Heart left ventricle (tissue), 16 donors: ENCODE measurements around the gene ABL1. TPM values are rescaled to one million over a fixed set of nuclear protein-coding genes. Genes with fewer than 3 reads are reported as not detected.

Source experiments
- ATAC-seq, 4 donors: fragments of 200-7000 bp; cut with Tn5 transposase; one replicate each; pipeline ENCODE4 v1.9.1; 2020 to 2022; ENCODE audit warnings: moderate library complexity in 4 of 4, mild to moderate bottlenecking in 3 of 4, moderate number of reproducible peaks in 1 of 4
- DNase-seq, 5 donors: peaks; one replicate each; pipeline ENCODE4 v3.0.0-alpha.2; 2020
- H3K27ac ChIP-seq, 12 donors: fragments of 200-600 bp; sonication (generic) in 4 of 12; one replicate each; pipeline versions ENCODE4 v1.5.0 to v1.8.0; 2016 to 2022; ENCODE audit warnings: mild to moderate bottlenecking in 2 of 12
- H3K27me3 ChIP-seq, 9 donors: fragments of 200-600 bp; sonication (generic) in 2 of 9; one replicate each; pipeline versions ENCODE4 v1.5.1 to v1.8.0; 2016 to 2022; ENCODE audit warnings: mild to moderate bottlenecking in 3 of 9
- H3K36me3 ChIP-seq, 9 donors: fragments of 200-600 bp; sonication (generic) in 2 of 9; one replicate each; pipeline versions ENCODE4 v1.5.0 to v1.8.0; 2018 to 2022; ENCODE audit warnings: mild to moderate bottlenecking in 2 of 9
- H3K4me1 ChIP-seq, 12 donors: fragments of 200-600 bp; sonication (generic) in 4 of 12; one replicate each; pipeline versions ENCODE4 v1.5.0 to v1.8.0; 2016 to 2022; ENCODE audit warnings: mild to moderate bottlenecking in 3 of 12
- H3K4me3 ChIP-seq, 12 donors: fragments of 200-600 bp; sonication (generic) in 4 of 12; one replicate each; pipeline versions ENCODE4 v1.5.0 to v1.8.0; 2017 to 2022; ENCODE audit warnings: mild to moderate bottlenecking in 9 of 12, moderate library complexity in 4 of 12
- H3K9me3 ChIP-seq, 12 donors: fragments of 200-600 bp; sonication (generic) in 4 of 12; one replicate each; pipeline versions ENCODE4 v1.5.0 to v1.8.0; 2016 to 2022; ENCODE audit warnings: mild to moderate bottlenecking in 1 of 12
- CTCF ChIP-seq, 12 donors: fragments of 200-600 bp; sonication (generic) in 4 of 12; IDR thresholded peaks; one replicate each; pipeline versions ENCODE4 v1.5.0 to v1.8.0; 2018 to 2022; ENCODE audit warnings: antibody characterized with exemption in 12 of 12, mild to moderate bottlenecking in 5 of 12
- POLR2A ChIP-seq, 2 donors: fragments of 450-650 bp; IDR thresholded peaks; one replicate each; pipeline ENCODE4 v1.6.1; 2017; ENCODE audit warnings: antibody characterized with exemption in 2 of 2, mild to moderate bottlenecking in 2 of 2, moderate library complexity in 2 of 2
- WGBS, 4 donors: extraction: QIAGEN DNeasy Blood & Tissue Kit in 2 of 4; methylation state at CpG; one replicate each; pipeline versions ENCODE4 v1.1.5 to v1.1.7; 2013 to 2018; 5-methylcytosine and 5-hydroxymethylcytosine counted together
- intact Hi-C, 10 donors: fragments of 100-400 bp; cut with DNase I; formaldehyde crosslinking; loops; one replicate each; pipeline versions ENCODE4 v1.11.1 to v1.14.2; 2022
- polyA plus RNA-seq, 2 donors: library from polyadenylated mRNA; stranded (reverse); fragments of 200-250 nt; gene quantifications; one replicate each; pipeline ENCODE4 v1.2.3, GENCODE V29; 2013
- total RNA-seq, 9 donors: library from RNA; depleted of rRNA in 2 of 9; stranded (reverse); fragments of >200 nt in 2 of 9; fragmentation: NEBNext Ultra II Directional in 3 of 9; extraction: Animal tissue kit (Norgen Biotek cat#: 25700) in 3 of 9; gene quantifications; one replicate each; pipeline versions ENCODE4 v1.1.0 to v1.2.4, GENCODE V29; 2016 to 2023
- donor health status: ischemic (EF 13 %, LVEDD 7.1; RV severe dilation, severe dysfunction).
- donor health status: healthy with polysubstance abuse.
- donor health status: DM: no; HTN: yes; CAD: no.
- donor health status: DM: no; HTN: no; CAD: no.
- donor health status: ischemic (EF 25% LVEDD 6.9; RV normal size, moderate dysfunction).
- donor health status: ischemic (EF 25% LVEDD 5.7; RV mildly dilated, moderate dysfunction).
- donor health status: healthy.
- donor health status: DM: yes; HTN: yes; CAD: no.
- donor health status: ischemic (EF 35%, LVEDD 5.7; RV mildly dilated, moderate dysfunction).
- donor health status: nonischemic (EF 11% LVEDD 7.7; RV severe dilation, severe dysfunction).
- donor health status: DM: yes; HTN: yes; CAD: no.
- donor health status: PGD.
- donor health status: ischemic (EF 29% LVEDD 5.4; RV normal size, mild dysfunction).
- donor health status: nonischemic (EF 23%, LVEDD 6.1; RV moderate dilation, normal function).

The ABL1 gene
- total and polyA plus RNA-seq, 11 donors, result 13.2 to 49.8 (median 33.8) TPM

DNA sequence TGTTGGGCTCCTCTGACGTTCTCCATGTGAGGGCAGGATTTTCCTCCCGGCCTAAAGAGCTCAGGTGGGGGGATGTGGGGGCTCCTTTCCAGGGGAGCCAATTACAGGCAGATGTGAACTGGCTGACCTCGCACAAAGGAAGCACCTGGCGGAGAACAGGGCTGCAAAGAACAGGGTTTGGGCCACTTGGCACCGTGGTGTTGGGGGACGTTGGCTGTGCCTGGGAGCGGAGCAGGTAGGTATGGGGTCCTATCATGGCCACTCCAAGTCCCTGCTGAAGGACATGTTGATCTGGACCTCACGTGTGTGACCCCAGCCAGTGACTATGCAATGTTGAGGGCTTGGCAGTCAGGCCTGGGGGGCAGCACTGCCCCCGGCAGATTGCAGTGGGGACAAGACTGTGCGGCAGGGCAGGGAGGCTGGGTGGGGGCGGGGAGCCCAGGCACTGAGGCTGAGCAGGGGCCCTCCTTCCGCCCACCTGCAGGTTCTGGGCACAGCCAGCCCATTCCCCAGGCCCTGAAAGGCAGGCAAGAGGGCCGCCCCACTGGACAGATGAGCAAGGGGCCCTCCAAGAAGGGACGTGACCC lies 84.6 kb downstream of the ABL1 start:
- no peaks in the 10 kb centered on the region for H3K36me3 ChIP-seq
- DNase-seq (no peak), ATAC-seq (no peak)
- intact Hi-C loops, result no loop called here
- no peaks in the 10 kb centered on the region for H3K9me3 ChIP-seq
- no peak overlapping the region for H3K27ac ChIP-seq
- H3K27me3 ChIP-seq, result peaks cover 0 to 34% (median 0%) of the 10 kb centered on the region in 9 donors
- 74 to 79% (median 76%) methylated on average over 12 to 14 of the region's 14 CpGs for WGBS, 4 donors
- H3K4me3 ChIP-seq, result no peak overlapping the region
- TF ChIP-seq POLR2A (IDR thresholded peaks at IDR 0.05), result no peak
- TF ChIP-seq CTCF (IDR thresholded peaks at IDR 0.05), result no peak
- H3K4me1 ChIP-seq, result peaks cover 0 to 5% (median 0%) of the 10 kb centered on the region in 12 donors

DNA sequence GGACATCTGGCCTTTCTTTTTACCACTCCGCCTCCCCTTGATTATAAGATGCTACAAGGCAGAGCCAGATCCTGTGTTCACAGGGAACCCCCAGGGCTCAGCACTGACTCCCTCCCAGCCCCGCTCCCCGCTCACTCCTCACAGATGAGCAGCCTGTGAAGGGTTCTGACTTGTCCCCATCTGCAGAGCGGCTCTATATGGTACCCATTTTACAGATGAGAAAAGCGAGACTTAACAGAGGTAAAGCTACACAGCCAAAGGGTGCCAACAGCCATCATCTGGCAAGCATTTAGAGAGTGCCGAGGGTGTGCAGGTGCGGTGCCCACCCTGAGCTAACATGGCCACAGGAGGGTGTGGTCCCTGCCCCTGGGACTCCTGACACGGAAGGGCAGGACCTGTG lies 85.2 kb downstream of the ABL1 start:
- no peaks in the 10 kb centered on the region for H3K36me3 ChIP-seq
- no peak for TF ChIP-seq POLR2A (IDR thresholded peaks at IDR 0.05)
- TF ChIP-seq CTCF (IDR thresholded peaks at IDR 0.05), result no peak
- H3K4me3 ChIP-seq, result no peak overlapping the region
- DNase-seq (no peak), ATAC-seq (no peak)
- WGBS, 4 donors, result 91 to 94% (median 93%) methylated on average over 5 to 8 of the region's 8 CpGs
- H3K4me1 ChIP-seq, result peaks cover 0 to 5% (median 0%) of the 10 kb centered on the region in 12 donors
- H3K27ac ChIP-seq, result no peak overlapping the region
- peaks cover 0 to 36% (median 3%) of the 10 kb centered on the region in 9 donors for H3K27me3 ChIP-seq
- no peaks in the 10 kb centered on the region for H3K9me3 ChIP-seq
- intact Hi-C loops, result no loop called here

GRCh38 chr9:130920762-130921299 lies 85.8 kb downstream of the ABL1 start:
- peaks cover 0 to 5% (median 0%) of the 10 kb centered on the region in 12 donors for H3K4me1 ChIP-seq
- ATAC-seq (no peak), DNase-seq (no peak)
- H3K27me3 ChIP-seq, result peaks cover 0 to 36% (median 3%) of the 10 kb centered on the region in 9 donors
- TF ChIP-seq POLR2A (IDR thresholded peaks at IDR 0.05) (no peak), CTCF (IDR thresholded peaks at IDR 0.05) (no peak)
- H3K36me3 ChIP-seq, result no peaks in the 10 kb centered on the region
- 60 to 85% (median 72%) methylated on average over 8 to 14 of the region's 14 CpGs for WGBS, 4 donors
- no peak overlapping the region for H3K4me3 ChIP-seq
- H3K27ac ChIP-seq, result no peak overlapping the region
- no peaks in the 10 kb centered on the region for H3K9me3 ChIP-seq
- intact Hi-C loops, result no loop called here

DNA sequence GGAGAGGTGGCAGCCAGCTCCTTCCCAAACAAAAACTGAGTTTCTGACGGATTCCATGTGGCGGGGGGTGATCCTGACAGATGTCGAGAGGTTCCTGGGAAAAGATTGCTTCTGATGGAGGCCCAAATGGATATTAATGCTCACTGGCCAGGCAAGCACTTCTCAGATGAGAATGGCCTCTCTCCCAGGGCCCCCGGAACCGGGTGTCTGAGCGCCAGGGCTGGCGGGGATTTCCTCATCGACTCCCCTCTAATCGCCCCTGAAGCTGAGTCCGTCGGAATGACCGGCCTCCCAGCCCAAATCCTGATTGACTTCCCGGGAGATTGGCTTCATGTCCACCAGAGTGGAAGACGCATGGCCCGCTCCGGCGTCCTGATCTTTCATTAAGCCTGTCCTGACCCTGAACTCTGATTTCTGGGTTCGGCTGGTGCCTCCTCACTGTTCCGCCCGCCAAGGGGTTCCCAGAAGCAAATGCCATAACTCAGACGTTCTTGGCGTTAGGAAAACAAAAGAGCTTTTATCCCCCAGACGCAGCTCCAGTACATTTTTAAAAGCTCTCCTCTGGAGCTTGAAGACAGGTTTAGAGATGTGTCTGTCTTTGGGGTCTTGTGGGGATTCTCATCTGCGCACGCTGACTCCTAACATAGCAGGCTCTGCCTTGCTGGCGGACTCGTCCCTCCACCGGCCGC lies 86.4 kb downstream of the ABL1 start:
- no peak for TF ChIP-seq CTCF (IDR thresholded peaks at IDR 0.05)

More for the DNA sequence above, 86.4 kb downstream of the ABL1 start:
- Histone ChIP-seq H3K36me3 (no peaks in the 10 kb centered on the region), H3K4me1 (peaks cover 0 to 5% (median 0%) of the 10 kb centered on the region in 12 donors), H3K27ac (no peak overlapping the region), H3K9me3 (no peaks in the 10 kb centered on the region), H3K27me3 (peaks cover 0 to 36% (median 3%) of the 10 kb centered on the region in 9 donors), H3K4me3 (no peak overlapping the region)
- intact Hi-C loops, result no loop called here
- ATAC-seq (no peak), DNase-seq (no peak)
- WGBS, 4 donors, result 59 to 70% (median 65%) methylated on average over 26 to 29 of the region's 29 CpGs
